A549 (cell line): ENCODE results near the gene PTPRG. TPM values are rescaled to one million over a fixed set of nuclear protein-coding genes. Genes with fewer than 3 reads are reported as not detected.

ENCODE experiments used
- ATAC-seq, 2 experiments: fragments of 200-7000 bp in 1 of 2; fragments of >200 bp in 1 of 2; cut with Nextera tagmentation in 1 of 2; cut with Tn5 transposase in 1 of 2; 3 replicates each; pipeline versions ENCODE4 v1.8.0 to v1.9.1; 2018 to 2020; ENCODE audit warnings: mild to moderate bottlenecking in 1 of 2, moderate library complexity in 1 of 2
- CTCF ChIA-PET: fragments of 300-600 bp; sonication (Branson Sonifier 250); formaldehyde crosslinking; extraction: SDS; loops from one replicate; lab custom pipeline; 2021; ENCODE audit warnings: antibody characterized with exemption, inconsistent platforms; lab: Yijun Ruan, JAX
- POLR2A ChIA-PET: fragments of 350-600 bp; formaldehyde crosslinking; extraction: SDS; loops from one replicate; lab custom pipeline; 2021; ENCODE audit warnings: antibody characterized with exemption, inconsistent platforms; lab: Yijun Ruan, JAX
- DNase-seq, 2 experiments: peaks; one replicate each; pipeline versions ENCODE4 v3.0.0 to v3.0.0-alpha.2; 2011 to 2016; ENCODE audit warnings: low read depth in 1 of 2, low spot score in 1 of 2
- FAIRE-seq: peaks from 2 replicates; lab custom pipeline; 2011; peaks lifted over from hg19 to GRCh38; lab: Jason Lieb, UNC
- H3K27ac ChIP-seq, 2 experiments: fragments of >200 bp; sonication (Bioruptor Twin); formaldehyde crosslinking; 3 replicates each; pipeline ENCODE4 v1.5.1; 2016 to 2017
- H3K4me1 ChIP-seq: fragments of >200 bp; sonication (Bioruptor Twin); formaldehyde crosslinking; 3 replicates; pipeline ENCODE4 v1.6.1; 2016
- H3K4me2 ChIP-seq: fragments of >200 bp; sonication (Bioruptor Twin); formaldehyde crosslinking; 3 replicates; pipeline ENCODE4 v1.6.1; 2016
- H3K4me3 ChIP-seq: fragments of >200 bp; sonication (Bioruptor Twin); formaldehyde crosslinking; 3 replicates; pipeline ENCODE4 v1.5.1; 2016
- H3K9me3 ChIP-seq: fragments of >200 bp; sonication (Bioruptor Twin); formaldehyde crosslinking; 3 replicates; pipeline ENCODE4 v1.6.1; 2016
- CBX2 ChIP-seq: fragments of 200-600 bp; sonication (generic); IDR thresholded peaks from 2 replicates; pipeline ENCODE4 v1.6.1; 2016; ENCODE audit warnings: low read depth, mild to moderate bottlenecking, borderline replicate concordance
- ESRRA ChIP-seq: fragments of 150-350 bp; IDR thresholded peaks from 2 replicates; pipeline ENCODE4 v1.6.1; 2014; ENCODE audit warnings: mild to moderate bottlenecking, low read length, borderline replicate concordance
- FOSL2 ChIP-seq, 2 experiments: fragments of 450-650 bp in 1 of 2; fragments of >200 bp in 1 of 2; sonication (Bioruptor Twin) in 1 of 2; formaldehyde crosslinking; IDR thresholded peaks; 2 replicates each; pipeline versions ENCODE4 v1.5.0 to v1.6.1; 2016 to 2020; ENCODE audit warnings: mild to moderate bottlenecking in 1 of 2, moderate library complexity in 1 of 2
- JUNB ChIP-seq: fragments of >200 bp; sonication (Bioruptor Twin); formaldehyde crosslinking; IDR thresholded peaks from 2 replicates; pipeline ENCODE4 v1.6.1; 2016
- MAFK ChIP-seq: fragments of 450-650 bp; IDR thresholded peaks from 2 replicates; pipeline ENCODE4 v1.6.1; 2014; ENCODE audit not compliant: partially characterized antibody
- MYC ChIP-seq: IDR thresholded peaks from 2 replicates; pipeline ENCODE4 v1.6.1; 2012; ENCODE audit warnings: mild to moderate bottlenecking, inconsistent platforms, low read length, improper control_type of control experiment, borderline replicate concordance
- NPAS2 ChIP-seq: fragments of 250-450 bp; sonication (Bioruptor Pico); IDR thresholded peaks from 2 replicates; pipeline ENCODE4 v1.8.0; 2022; ENCODE audit warnings: mild to moderate bottlenecking, moderate library complexity, borderline replicate concordance
- RARB ChIP-seq: fragments of 250-450 bp; sonication (Bioruptor Pico); IDR thresholded peaks from 2 replicates; pipeline ENCODE4 v1.8.0; 2021; ENCODE audit warnings: mild to moderate bottlenecking, moderate library complexity
- RCOR1 ChIP-seq: fragments of 150-350 bp; IDR thresholded peaks from 2 replicates; pipeline ENCODE4 v1.6.1; 2014; ENCODE audit warnings: antibody characterized with exemption, low read length, low read depth
- RFX5 ChIP-seq: fragments of 450-650 bp; IDR thresholded peaks from 2 replicates; pipeline ENCODE4 v1.7.1; 2014; ENCODE audit warnings: antibody characterized with exemption, mild to moderate bottlenecking, moderate library complexity
- SREBF2 ChIP-seq: fragments of 450-650 bp; IDR thresholded peaks from 2 replicates; pipeline ENCODE4 v1.6.1; 2014; ENCODE audit warnings: mild to moderate bottlenecking, moderate library complexity
- ZSCAN20 ChIP-seq: fragments of 250-450 bp; sonication (Bioruptor Pico); IDR thresholded peaks from 2 replicates; pipeline ENCODE4 v1.8.0; 2022; ENCODE audit warnings: mild to moderate bottlenecking, moderate library complexity
- WGBS: methylation state at CpG from one replicate; pipeline ENCODE4 v1.1.6; 2017; ENCODE audit errors: missing lambda C conversion rate; 5-methylcytosine and 5-hydroxymethylcytosine counted together
- polyA plus RNA-seq, 4 experiments: library from polyadenylated mRNA; depleted of rRNA in 3 of 4; stranded (reverse); fragments of >200 nt; fragmentation: RNase III in 1 of 4; extraction: RNeasy Plus Mini Kit Qiagen cat#74134 plus additional on column Dnase treatment in 1 of 4; gene quantifications; 2 replicates in 3 of 4; 3 replicates in 1 of 4; pipeline ENCODE4 v1.2.3, GENCODE V29; 2011 to 2017
- TF ChIP-seq, protein P1 (sequence below): fragments of >200 bp; sonication (Bioruptor Twin); formaldehyde crosslinking; IDR thresholded peaks from 3 replicates; pipeline ENCODE4 v1.5.1; 2016
- TF ChIP-seq, protein P2 (sequence below): fragments of 200-600 bp; sonication (generic); IDR thresholded peaks from 2 replicates; pipeline ENCODE4 v1.6.1; 2016; ENCODE audit warnings: antibody characterized with exemption, mild to moderate bottlenecking, moderate library complexity
- TF ChIP-seq, protein P3 (sequence below): fragments of 450-650 bp; IDR thresholded peaks from 2 replicates; pipeline ENCODE4 v1.6.1; 2014; ENCODE audit warnings: antibody characterized with exemption
- TF ChIP-seq, protein P4 (sequence below): fragments of 250-450 bp; sonication (Bioruptor Pico); IDR thresholded peaks from 2 replicates; pipeline ENCODE4 v1.5.0; 2020; ENCODE audit warnings: low read depth, mild to moderate bottlenecking, moderate library complexity
- TF ChIP-seq, protein P5 (sequence below): fragments of 250-450 bp; sonication (Bioruptor Pico); IDR thresholded peaks from 2 replicates; pipeline ENCODE4 v1.5.0; 2021; ENCODE audit warnings: mild to moderate bottlenecking, moderate library complexity, borderline replicate concordance
- TF ChIP-seq, protein P6 (sequence below): IDR thresholded peaks from 2 replicates; pipeline ENCODE4 v1.6.1; 2012

The PTPRG gene
- polyA plus RNA-seq, 2 of the 4 experiments (the other 2 are of a cell fraction) = 4.5 to 4.8 TPM

DNA sequence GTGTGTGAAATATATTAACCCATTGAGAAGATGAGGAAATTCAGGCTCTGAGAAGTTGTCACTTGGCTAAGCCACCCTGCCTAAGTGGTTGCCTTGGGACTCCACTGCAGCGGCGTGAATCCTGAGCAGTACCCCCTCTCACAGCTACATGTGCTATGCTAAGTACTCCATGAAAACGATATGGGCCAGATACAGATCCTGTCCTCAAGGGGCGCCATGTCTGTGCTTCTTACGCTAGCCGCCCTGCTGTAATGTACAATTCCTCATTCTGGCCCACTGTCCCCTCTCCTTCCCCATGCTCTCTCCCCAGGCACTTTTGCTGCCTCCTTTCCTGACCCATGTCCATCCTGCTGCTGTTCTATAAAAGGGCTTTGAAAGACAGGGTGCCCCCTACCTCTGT, 671.7 kb downstream of the PTPRG start:
- WGBS = 64% methylated on average over 6 of the region's 6 CpGs

More for the DNA sequence above, 671.7 kb downstream of the PTPRG start:
- no peak overlapping the region for H3K4me3 ChIP-seq
- TF ChIP-seq ZSCAN20 (CRISPR knock-in tag) (no peak), RFX5 (no peak), MYC (no peak), NPAS2 (CRISPR knock-in tag) (no peak), JUNB (no peak), FOSL2 (IDR thresholded peaks at IDR 0.05) (no peak), FOSL2 (CRISPR knock-in tag; IDR thresholded peaks at IDR 0.05) (no peak), CBX2 (no peak), ESRRA (no peak), SREBF2 (no peak), RARB (CRISPR knock-in tag) (no peak), RCOR1 (no peak), MAFK (no peak)
- TF ChIP-seq, protein P1, sequence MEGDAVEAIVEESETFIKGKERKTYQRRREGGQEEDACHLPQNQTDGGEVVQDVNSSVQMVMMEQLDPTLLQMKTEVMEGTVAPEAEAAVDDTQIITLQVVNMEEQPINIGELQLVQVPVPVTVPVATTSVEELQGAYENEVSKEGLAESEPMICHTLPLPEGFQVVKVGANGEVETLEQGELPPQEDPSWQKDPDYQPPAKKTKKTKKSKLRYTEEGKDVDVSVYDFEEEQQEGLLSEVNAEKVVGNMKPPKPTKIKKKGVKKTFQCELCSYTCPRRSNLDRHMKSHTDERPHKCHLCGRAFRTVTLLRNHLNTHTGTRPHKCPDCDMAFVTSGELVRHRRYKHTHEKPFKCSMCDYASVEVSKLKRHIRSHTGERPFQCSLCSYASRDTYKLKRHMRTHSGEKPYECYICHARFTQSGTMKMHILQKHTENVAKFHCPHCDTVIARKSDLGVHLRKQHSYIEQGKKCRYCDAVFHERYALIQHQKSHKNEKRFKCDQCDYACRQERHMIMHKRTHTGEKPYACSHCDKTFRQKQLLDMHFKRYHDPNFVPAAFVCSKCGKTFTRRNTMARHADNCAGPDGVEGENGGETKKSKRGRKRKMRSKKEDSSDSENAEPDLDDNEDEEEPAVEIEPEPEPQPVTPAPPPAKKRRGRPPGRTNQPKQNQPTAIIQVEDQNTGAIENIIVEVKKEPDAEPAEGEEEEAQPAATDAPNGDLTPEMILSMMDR = no peak
- TF ChIP-seq, protein P2, sequence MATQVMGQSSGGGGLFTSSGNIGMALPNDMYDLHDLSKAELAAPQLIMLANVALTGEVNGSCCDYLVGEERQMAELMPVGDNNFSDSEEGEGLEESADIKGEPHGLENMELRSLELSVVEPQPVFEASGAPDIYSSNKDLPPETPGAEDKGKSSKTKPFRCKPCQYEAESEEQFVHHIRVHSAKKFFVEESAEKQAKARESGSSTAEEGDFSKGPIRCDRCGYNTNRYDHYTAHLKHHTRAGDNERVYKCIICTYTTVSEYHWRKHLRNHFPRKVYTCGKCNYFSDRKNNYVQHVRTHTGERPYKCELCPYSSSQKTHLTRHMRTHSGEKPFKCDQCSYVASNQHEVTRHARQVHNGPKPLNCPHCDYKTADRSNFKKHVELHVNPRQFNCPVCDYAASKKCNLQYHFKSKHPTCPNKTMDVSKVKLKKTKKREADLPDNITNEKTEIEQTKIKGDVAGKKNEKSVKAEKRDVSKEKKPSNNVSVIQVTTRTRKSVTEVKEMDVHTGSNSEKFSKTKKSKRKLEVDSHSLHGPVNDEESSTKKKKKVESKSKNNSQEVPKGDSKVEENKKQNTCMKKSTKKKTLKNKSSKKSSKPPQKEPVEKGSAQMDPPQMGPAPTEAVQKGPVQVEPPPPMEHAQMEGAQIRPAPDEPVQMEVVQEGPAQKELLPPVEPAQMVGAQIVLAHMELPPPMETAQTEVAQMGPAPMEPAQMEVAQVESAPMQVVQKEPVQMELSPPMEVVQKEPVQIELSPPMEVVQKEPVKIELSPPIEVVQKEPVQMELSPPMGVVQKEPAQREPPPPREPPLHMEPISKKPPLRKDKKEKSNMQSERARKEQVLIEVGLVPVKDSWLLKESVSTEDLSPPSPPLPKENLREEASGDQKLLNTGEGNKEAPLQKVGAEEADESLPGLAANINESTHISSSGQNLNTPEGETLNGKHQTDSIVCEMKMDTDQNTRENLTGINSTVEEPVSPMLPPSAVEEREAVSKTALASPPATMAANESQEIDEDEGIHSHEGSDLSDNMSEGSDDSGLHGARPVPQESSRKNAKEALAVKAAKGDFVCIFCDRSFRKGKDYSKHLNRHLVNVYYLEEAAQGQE = no peak
- TF ChIP-seq, protein P3, sequence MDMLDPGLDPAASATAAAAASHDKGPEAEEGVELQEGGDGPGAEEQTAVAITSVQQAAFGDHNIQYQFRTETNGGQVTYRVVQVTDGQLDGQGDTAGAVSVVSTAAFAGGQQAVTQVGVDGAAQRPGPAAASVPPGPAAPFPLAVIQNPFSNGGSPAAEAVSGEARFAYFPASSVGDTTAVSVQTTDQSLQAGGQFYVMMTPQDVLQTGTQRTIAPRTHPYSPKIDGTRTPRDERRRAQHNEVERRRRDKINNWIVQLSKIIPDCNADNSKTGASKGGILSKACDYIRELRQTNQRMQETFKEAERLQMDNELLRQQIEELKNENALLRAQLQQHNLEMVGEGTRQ = no peak
- TF ChIP-seq, protein P4, sequence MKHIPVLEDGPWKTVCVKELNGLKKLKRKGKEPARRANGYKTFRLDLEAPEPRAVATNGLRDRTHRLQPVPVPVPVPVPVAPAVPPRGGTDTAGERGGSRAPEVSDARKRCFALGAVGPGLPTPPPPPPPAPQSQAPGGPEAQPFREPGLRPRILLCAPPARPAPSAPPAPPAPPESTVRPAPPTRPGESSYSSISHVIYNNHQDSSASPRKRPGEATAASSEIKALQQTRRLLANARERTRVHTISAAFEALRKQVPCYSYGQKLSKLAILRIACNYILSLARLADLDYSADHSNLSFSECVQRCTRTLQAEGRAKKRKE (CRISPR knock-in tag) = no peak
- TF ChIP-seq, protein P5, sequence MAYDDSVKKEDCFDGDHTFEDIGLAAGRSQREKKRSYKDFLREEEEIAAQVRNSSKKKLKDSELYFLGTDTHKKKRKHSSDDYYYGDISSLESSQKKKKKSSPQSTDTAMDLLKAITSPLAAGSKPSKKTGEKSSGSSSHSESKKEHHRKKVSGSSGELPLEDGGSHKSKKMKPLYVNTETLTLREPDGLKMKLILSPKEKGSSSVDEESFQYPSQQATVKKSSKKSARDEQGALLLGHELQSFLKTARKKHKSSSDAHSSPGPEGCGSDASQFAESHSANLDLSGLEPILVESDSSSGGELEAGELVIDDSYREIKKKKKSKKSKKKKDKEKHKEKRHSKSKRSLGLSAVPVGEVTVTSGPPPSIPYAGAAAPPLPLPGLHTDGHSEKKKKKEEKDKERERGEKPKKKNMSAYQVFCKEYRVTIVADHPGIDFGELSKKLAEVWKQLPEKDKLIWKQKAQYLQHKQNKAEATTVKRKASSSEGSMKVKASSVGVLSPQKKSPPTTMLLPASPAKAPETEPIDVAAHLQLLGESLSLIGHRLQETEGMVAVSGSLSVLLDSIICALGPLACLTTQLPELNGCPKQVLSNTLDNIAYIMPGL (CRISPR knock-in tag) = no peak
- TF ChIP-seq, protein P6, sequence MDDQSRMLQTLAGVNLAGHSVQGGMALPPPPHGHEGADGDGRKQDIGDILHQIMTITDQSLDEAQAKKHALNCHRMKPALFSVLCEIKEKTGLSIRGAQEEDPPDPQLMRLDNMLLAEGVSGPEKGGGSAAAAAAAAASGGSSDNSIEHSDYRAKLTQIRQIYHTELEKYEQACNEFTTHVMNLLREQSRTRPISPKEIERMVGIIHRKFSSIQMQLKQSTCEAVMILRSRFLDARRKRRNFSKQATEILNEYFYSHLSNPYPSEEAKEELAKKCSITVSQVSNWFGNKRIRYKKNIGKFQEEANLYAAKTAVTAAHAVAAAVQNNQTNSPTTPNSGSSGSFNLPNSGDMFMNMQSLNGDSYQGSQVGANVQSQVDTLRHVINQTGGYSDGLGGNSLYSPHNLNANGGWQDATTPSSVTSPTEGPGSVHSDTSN = no peak
- CTCF ChIA-PET = interaction anchor here (0.5 kb wide), 1 partner anchor 613 kb away, joined by 3 read pairs; no protein-coding TSS in a partner anchor
- no peaks in the 10 kb centered on the region for H3K4me1 ChIP-seq
- FAIRE-seq (no peak), ATAC-seq (0 out of 6 replicates have a peak, but pooled peaks of 1 of the 2 experiments have one; percentile 33), DNase-seq (peak in 1 of 2 experiments; percentile 1)
- no peak overlapping the region for H3K27ac ChIP-seq
- no peak overlapping the region for H3K4me2 ChIP-seq
- POLR2A ChIA-PET = no interaction called here
- no peaks in the 10 kb centered on the region for H3K9me3 ChIP-seq
